Natural killer cell (primary cell): ENCODE data around the gene NEK11. TPM values are rescaled to one million over a fixed set of nuclear protein-coding genes. Genes with fewer than 3 reads are reported as not detected.

Experiments used
- ATAC-seq, 3 donors: fragments of 150-1000 bp in 2 of 3; fragments of 200-7000 bp in 1 of 3; cut with Tn5 transposase; 1 replicate in 1 of 3; 2 replicates in 2 of 3; pipeline ENCODE4 v1.10.0; 2021; ENCODE audit warnings: mild to moderate bottlenecking in 2 of 3, moderate library complexity in 2 of 3
- DNase-seq, 2 donors: peaks; one replicate each; pipeline versions ENCODE4 v3.0.0 to v3.0.0-alpha.2; 2013 to 2021; ENCODE audit warnings: mixed read lengths in 1 of 2
- H3K27ac ChIP-seq: one replicate; pipeline ENCODE4 v1.5.1; 2013; ENCODE audit warnings: mild to moderate bottlenecking, low read length
- H3K27me3 ChIP-seq: one replicate; pipeline ENCODE4 v1.6.1; 2013; ENCODE audit warnings: low read length; ENCODE audit not compliant: control insufficient read depth, insufficient read depth
- H3K36me3 ChIP-seq: one replicate; pipeline ENCODE4 v1.6.1; 2013; ENCODE audit warnings: low read length; ENCODE audit not compliant: control insufficient read depth, insufficient read depth
- H3K4me1 ChIP-seq: one replicate; pipeline ENCODE4 v1.6.1; 2013; ENCODE audit warnings: low read length; ENCODE audit not compliant: control insufficient read depth, insufficient read depth
- H3K4me3 ChIP-seq: one replicate; pipeline ENCODE4 v1.5.1; 2013; ENCODE audit warnings: low read length
- H3K9me3 ChIP-seq: one replicate; pipeline ENCODE4 v1.6.1; 2013; ENCODE audit warnings: low read length; ENCODE audit not compliant: control insufficient read depth, insufficient read depth
- H3K27ac Mint-ChIP-seq, 2 donors: one replicate each; pipeline ENCODE4 v1.8.0; 2022; ENCODE audit warnings: mild to moderate bottlenecking in 2 of 2, mixed read lengths in 2 of 2, moderate library complexity in 1 of 2
- H3K27me3 Mint-ChIP-seq, 2 donors: one replicate each; pipeline ENCODE4 v1.8.0; 2022; ENCODE audit warnings: low read depth in 2 of 2, mixed read lengths in 2 of 2
- H3K36me3 Mint-ChIP-seq: one replicate; pipeline ENCODE4 v1.8.0; 2022; ENCODE audit warnings: mixed read lengths
- H3K4me1 Mint-ChIP-seq, 2 donors: one replicate each; pipeline ENCODE4 v1.8.0; 2022; ENCODE audit warnings: mixed read lengths in 2 of 2
- H3K4me3 Mint-ChIP-seq: one replicate; pipeline ENCODE4 v1.8.0; 2022; ENCODE audit warnings: mild to moderate bottlenecking, moderate library complexity, mixed read lengths
- H3K9me3 Mint-ChIP-seq, 2 donors: one replicate each; pipeline ENCODE4 v1.8.0; 2022; ENCODE audit warnings: mixed read lengths in 2 of 2
- CTCF ChIP-seq: fragments of 200-600 bp; IDR thresholded peaks from one replicate; pipeline ENCODE4 v1.8.0; 2022; ENCODE audit warnings: antibody characterized with exemption
- WGBS: methylation state at CpG from one replicate; pipeline ENCODE4 v1.1.7; 2013; ENCODE audit warnings: missing lambda C conversion rate; ENCODE audit not compliant: insufficient coverage; 5-methylcytosine and 5-hydroxymethylcytosine counted together
- intact Hi-C: fragments of 100-400 bp; cut with micrococcal nuclease; formaldehyde crosslinking; loops from one replicate; pipeline ENCODE4 v1.14.2; 2022
- total RNA-seq, 4 donors: library from RNA; stranded (reverse); fragments of 120-200 nt in 1 of 4; gene quantifications; one replicate each; pipeline versions ENCODE4 v1.2.3 to v1.2.4, GENCODE V29; 2013 to 2022

NEK11 gene
- total RNA-seq, 3 donors from 2014 or later (not counting 1 experiment from before 2014, with no cell fraction given): 2.6 to 3.6 (median 3.5) TPM

GRCh38 chr3:131277836-131278497 lies 251.3 kb downstream of the NEK11 start:
- no peak overlapping the region for H3K4me3 Mint-ChIP-seq
- DNase-seq (no peak), ATAC-seq (no peak)
- Histone ChIP-seq H3K9me3 (no peaks in the 10 kb centered on the region), H3K27ac (no peak overlapping the region), H3K4me3 (no peak overlapping the region), H3K36me3 (no peaks in the 10 kb centered on the region), H3K4me1 (no peaks in the 10 kb centered on the region), H3K27me3 (no peaks in the 10 kb centered on the region)
- no peaks in the 10 kb centered on the region for H3K9me3 Mint-ChIP-seq
- H3K27me3 Mint-ChIP-seq: no peaks in the 10 kb centered on the region
- no peak overlapping the region for H3K27ac Mint-ChIP-seq
- intact Hi-C loops: no loop called here
- 93% methylated on average over 2 of the region's 2 CpGs for WGBS
- H3K36me3 Mint-ChIP-seq: no peaks in the 10 kb centered on the region
- no peaks in the 10 kb centered on the region for H3K4me1 Mint-ChIP-seq
- no peak for TF ChIP-seq CTCF

DNA sequence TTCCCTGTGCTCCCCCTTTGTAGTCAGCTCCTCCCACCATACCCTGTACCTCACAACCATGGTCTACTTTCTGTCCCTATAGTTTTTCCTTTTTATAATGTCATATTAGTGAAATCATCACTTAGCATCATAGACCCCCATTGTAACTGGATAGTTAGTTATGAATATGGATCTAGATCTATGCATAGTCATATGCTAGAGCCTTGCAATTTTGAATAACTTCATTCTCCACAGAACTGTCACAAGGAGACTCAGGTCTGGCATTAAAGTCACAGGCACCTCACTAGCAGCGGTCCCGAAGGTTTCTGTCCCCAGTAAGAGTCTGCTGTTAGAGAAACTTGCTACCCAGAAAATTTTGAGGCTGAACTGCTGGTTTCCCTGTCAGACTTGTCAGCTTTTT lies 252.9 kb downstream of the NEK11 start:
- 87% methylated on average over 2 of the region's 2 CpGs for WGBS
- Histone ChIP-seq H3K27me3 (no peaks in the 10 kb centered on the region), H3K4me3 (no peak overlapping the region), H3K27ac (no peak overlapping the region), H3K36me3 (no peaks in the 10 kb centered on the region), H3K4me1 (no peaks in the 10 kb centered on the region), H3K9me3 (no peaks in the 10 kb centered on the region)
- H3K27ac Mint-ChIP-seq: no peak overlapping the region
- no peaks in the 10 kb centered on the region for H3K4me1 Mint-ChIP-seq
- ATAC-seq (no peak), DNase-seq (no peak)
- H3K36me3 Mint-ChIP-seq: no peaks in the 10 kb centered on the region
- H3K27me3 Mint-ChIP-seq: no peaks in the 10 kb centered on the region
- intact Hi-C loops: no loop called here
- no peak overlapping the region for H3K4me3 Mint-ChIP-seq
- TF ChIP-seq CTCF: no peak
- H3K9me3 Mint-ChIP-seq: no peaks in the 10 kb centered on the region

GRCh38 chr3:131282379-131282778 lies 255.7 kb downstream of the NEK11 start:
- ATAC-seq (no peak), DNase-seq (no peak)
- no peaks in the 10 kb centered on the region for H3K4me1 ChIP-seq
- no peaks in the 10 kb centered on the region for H3K9me3 Mint-ChIP-seq
- no peaks in the 10 kb centered on the region for H3K27me3 Mint-ChIP-seq
- WGBS: 80% methylated on average over 2 of the region's 2 CpGs
- no peak overlapping the region for H3K27ac Mint-ChIP-seq
- intact Hi-C loops: no loop called here
- H3K27ac ChIP-seq: no peak overlapping the region
- no peaks in the 10 kb centered on the region for H3K36me3 Mint-ChIP-seq
- no peak overlapping the region for H3K4me3 ChIP-seq
- H3K4me3 Mint-ChIP-seq: no peak overlapping the region
- no peaks in the 10 kb centered on the region for H3K9me3 ChIP-seq
- no peaks in the 10 kb centered on the region for H3K27me3 ChIP-seq
- H3K36me3 ChIP-seq: no peaks in the 10 kb centered on the region
- no peak for TF ChIP-seq CTCF
- H3K4me1 Mint-ChIP-seq: no peaks in the 10 kb centered on the region

GRCh38 chr3:131282967-131283366 lies 256.3 kb downstream of the NEK11 start:
- TF ChIP-seq CTCF: no peak
- H3K4me3 ChIP-seq: no peak overlapping the region
- Mint-ChIP-seq H3K4me3 (no peak overlapping the region), H3K4me1 (no peaks in the 10 kb centered on the region), H3K9me3 (no peaks in the 10 kb centered on the region), H3K36me3 (no peaks in the 10 kb centered on the region), H3K27ac (no peak overlapping the region), H3K27me3 (no peaks in the 10 kb centered on the region)
- H3K4me1 ChIP-seq: no peaks in the 10 kb centered on the region
- WGBS: 100% methylated on average over 1 of the region's 1 CpG
- no peaks in the 10 kb centered on the region for H3K9me3 ChIP-seq
- H3K27ac ChIP-seq: no peak overlapping the region
- DNase-seq: no peak
- intact Hi-C loops: no loop called here
- H3K36me3 ChIP-seq: no peaks in the 10 kb centered on the region
- H3K27me3 ChIP-seq: no peaks in the 10 kb centered on the region
- ATAC-seq: no peak
